Endothelial cell (in vitro differentiated cells): ENCODE data around the gene EBLN2. TPM values are rescaled to one million over a fixed set of nuclear protein-coding genes. Genes with fewer than 3 reads are reported as not detected.

Source experiments
- DNase-seq: peaks from one replicate; pipeline ENCODE4 v3.0.0; 2021; ENCODE audit warnings: low spot score
- H3K27ac Mint-ChIP-seq: one replicate; pipeline ENCODE4 v1.8.0; 2021; ENCODE audit warnings: mixed read lengths, inconsistent platforms; ENCODE audit not compliant: unreplicated experiment
- H3K27me3 Mint-ChIP-seq: one replicate; pipeline ENCODE4 v1.8.0; 2021; ENCODE audit warnings: mild to moderate bottlenecking, moderate library complexity, mixed read lengths, inconsistent platforms; ENCODE audit not compliant: unreplicated experiment
- H3K36me3 Mint-ChIP-seq: one replicate; pipeline ENCODE4 v1.8.0; 2021; ENCODE audit warnings: mild to moderate bottlenecking, low read depth, mixed read lengths, inconsistent platforms; ENCODE audit not compliant: unreplicated experiment
- H3K4me1 Mint-ChIP-seq: one replicate; pipeline ENCODE4 v1.8.0; 2021; ENCODE audit warnings: mild to moderate bottlenecking, mixed read lengths, inconsistent platforms; ENCODE audit not compliant: unreplicated experiment
- H3K4me3 Mint-ChIP-seq: one replicate; pipeline ENCODE4 v1.8.0; 2021; ENCODE audit warnings: mild to moderate bottlenecking, mixed read lengths, inconsistent platforms; ENCODE audit not compliant: unreplicated experiment
- H3K9me3 Mint-ChIP-seq: one replicate; pipeline ENCODE4 v1.8.0; 2021; ENCODE audit warnings: mixed read lengths, inconsistent platforms; ENCODE audit not compliant: unreplicated experiment
- total RNA-seq: library from RNA; stranded (reverse); fragmentation: NEBNext Ultra II Directional; extraction: Animal tissue kit (Norgen Biotek cat#: 25700); gene quantifications from one replicate; pipeline ENCODE4 v1.2.1, GENCODE V29; 2021; ENCODE audit not compliant: unreplicated experiment
- TF ChIP-seq, protein P1 (sequence below): fragments of 200-600 bp; sonication (generic); IDR thresholded peaks from one replicate; pipeline ENCODE4 v1.5.0; 2021; ENCODE audit warnings: antibody characterized with exemption; ENCODE audit not compliant: unreplicated experiment

EBLN2 gene
- total RNA-seq, 1 donor from 2014 or later, result 9.4 TPM

DNA sequence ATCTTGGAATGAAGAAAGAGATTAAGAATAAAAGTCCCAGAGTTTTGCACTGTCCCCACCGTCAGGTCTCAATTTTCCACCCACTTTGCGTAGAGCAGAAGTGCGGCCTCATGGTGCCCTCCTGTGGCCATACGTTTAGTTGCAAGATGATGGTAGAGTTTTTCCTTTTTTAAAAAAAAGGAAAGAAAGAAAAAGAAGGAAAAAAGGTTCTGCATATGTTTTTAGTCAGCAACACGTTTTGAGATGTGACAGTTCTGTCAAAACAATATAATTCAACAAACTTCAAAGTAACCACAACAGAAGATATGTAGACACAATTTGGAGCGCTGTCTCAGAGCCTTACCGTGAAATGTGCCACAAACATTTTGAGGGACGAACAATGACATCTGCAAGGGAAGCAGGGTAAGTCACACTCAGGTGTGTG, 24.6 kb downstream of the EBLN2 start:
- TF ChIP-seq, protein P1, sequence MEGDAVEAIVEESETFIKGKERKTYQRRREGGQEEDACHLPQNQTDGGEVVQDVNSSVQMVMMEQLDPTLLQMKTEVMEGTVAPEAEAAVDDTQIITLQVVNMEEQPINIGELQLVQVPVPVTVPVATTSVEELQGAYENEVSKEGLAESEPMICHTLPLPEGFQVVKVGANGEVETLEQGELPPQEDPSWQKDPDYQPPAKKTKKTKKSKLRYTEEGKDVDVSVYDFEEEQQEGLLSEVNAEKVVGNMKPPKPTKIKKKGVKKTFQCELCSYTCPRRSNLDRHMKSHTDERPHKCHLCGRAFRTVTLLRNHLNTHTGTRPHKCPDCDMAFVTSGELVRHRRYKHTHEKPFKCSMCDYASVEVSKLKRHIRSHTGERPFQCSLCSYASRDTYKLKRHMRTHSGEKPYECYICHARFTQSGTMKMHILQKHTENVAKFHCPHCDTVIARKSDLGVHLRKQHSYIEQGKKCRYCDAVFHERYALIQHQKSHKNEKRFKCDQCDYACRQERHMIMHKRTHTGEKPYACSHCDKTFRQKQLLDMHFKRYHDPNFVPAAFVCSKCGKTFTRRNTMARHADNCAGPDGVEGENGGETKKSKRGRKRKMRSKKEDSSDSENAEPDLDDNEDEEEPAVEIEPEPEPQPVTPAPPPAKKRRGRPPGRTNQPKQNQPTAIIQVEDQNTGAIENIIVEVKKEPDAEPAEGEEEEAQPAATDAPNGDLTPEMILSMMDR, result peak; percentile 87
- peak; percentile 63 for DNase-seq

DNA sequence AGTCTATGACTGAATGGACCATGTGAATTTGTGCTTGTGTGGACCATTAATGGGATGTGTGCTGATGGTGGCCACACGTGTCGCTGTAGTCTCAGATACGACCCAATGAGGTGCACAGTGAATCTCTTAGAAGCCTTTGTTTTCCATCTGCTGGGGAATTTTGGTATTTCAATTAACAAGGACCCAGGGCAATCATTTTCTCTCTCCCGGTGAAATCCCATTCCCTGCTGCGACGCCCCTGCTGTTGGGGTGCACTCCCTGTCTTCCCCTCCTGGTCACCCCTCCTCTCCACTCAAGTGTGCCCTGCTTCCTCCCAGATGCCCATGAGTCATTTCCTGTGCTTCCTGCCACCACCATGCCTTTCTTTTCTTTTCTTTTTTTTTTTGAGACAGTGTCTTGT, 32.7 kb downstream of the EBLN2 start:
- TF ChIP-seq, protein P1, result peak; percentile 39
- Mint-ChIP-seq H3K27ac (no peak overlapping the region), H3K9me3 (no peaks in the 10 kb centered on the region), H3K4me3 (peak overlapping the region; percentile 40), H3K27me3 (peaks cover 2% of the 10 kb centered on the region), H3K4me1 (peaks cover 15% of the 10 kb centered on the region), H3K36me3 (peaks cover 3% of the 10 kb centered on the region)
- no peak for DNase-seq

More for the DNA sequence above, 24.6 kb downstream of the EBLN2 start:
- Mint-ChIP-seq H3K27me3 (peaks cover 1% of the 10 kb centered on the region), H3K4me3 (no peak overlapping the region), H3K9me3 (no peaks in the 10 kb centered on the region), H3K27ac (no peak overlapping the region), H3K4me1 (no peaks in the 10 kb centered on the region), H3K36me3 (no peaks in the 10 kb centered on the region)

GRCh38 chr3:73094951-73095350, 33.5 kb downstream of the EBLN2 start:
- no peak overlapping the region for H3K4me3 Mint-ChIP-seq
- H3K9me3 Mint-ChIP-seq, result no peaks in the 10 kb centered on the region
- peaks cover 16% of the 10 kb centered on the region for H3K4me1 Mint-ChIP-seq
- TF ChIP-seq, protein P1, result no peak
- H3K27me3 Mint-ChIP-seq, result peaks cover 2% of the 10 kb centered on the region
- H3K27ac Mint-ChIP-seq, result no peak overlapping the region
- H3K36me3 Mint-ChIP-seq, result peaks cover 3% of the 10 kb centered on the region
- DNase-seq, result no peak

- Mint-ChIP-seq H3K9me3 (no peaks in the 10 kb centered on the region), H3K27ac (no peak overlapping the region), H3K36me3 (peaks cover 3% of the 10 kb centered on the region), H3K4me1 (peaks cover 24% of the 10 kb centered on the region), H3K27me3 (peaks cover 2% of the 10 kb centered on the region), H3K4me3 (no peak overlapping the region)
- DNase-seq, result no peak
- TF ChIP-seq, protein P1, result no peak
Measured at GRCh38 chr3:73096169-73096568, 34.7 kb downstream of the EBLN2 start.

- H3K4me3 Mint-ChIP-seq, result no peak overlapping the region
- H3K36me3 Mint-ChIP-seq, result peaks cover 3% of the 10 kb centered on the region
- H3K4me1 Mint-ChIP-seq, result peaks cover 26% of the 10 kb centered on the region
- H3K27me3 Mint-ChIP-seq, result peaks cover 2% of the 10 kb centered on the region
- no peaks in the 10 kb centered on the region for H3K9me3 Mint-ChIP-seq
- TF ChIP-seq, protein P1, result no peak
- H3K27ac Mint-ChIP-seq, result no peak overlapping the region
- no peak for DNase-seq
Measured at GRCh38 chr3:73098026-73098425, 36.6 kb downstream of the EBLN2 start.
